Activated CD4-positive, alpha-beta T cell treated with anti-CD3 and anti-CD28 coated beads, Interleukin-10, Interleukin-2, amounts not matched to agents 100 ng/mL and 50 ng/mL, durations not matched to agents 16 hours and 8 hours (primary cell): ENCODE results near the gene ST8SIA6.
A peak's percentile ranks its signal among the peaks of the same experiment; 100 is the strongest.
"Not testable (repeated sequence)": the region's sequence is repeated elsewhere in the genome, so short reads cannot be mapped to it uniquely, and the experiment has no call there.

ENCODE experiments used
- DNase-seq: peaks from one replicate; pipeline ENCODE4 v3.0.0-alpha.2; 2020

ST8SIA6 gene

DNA sequence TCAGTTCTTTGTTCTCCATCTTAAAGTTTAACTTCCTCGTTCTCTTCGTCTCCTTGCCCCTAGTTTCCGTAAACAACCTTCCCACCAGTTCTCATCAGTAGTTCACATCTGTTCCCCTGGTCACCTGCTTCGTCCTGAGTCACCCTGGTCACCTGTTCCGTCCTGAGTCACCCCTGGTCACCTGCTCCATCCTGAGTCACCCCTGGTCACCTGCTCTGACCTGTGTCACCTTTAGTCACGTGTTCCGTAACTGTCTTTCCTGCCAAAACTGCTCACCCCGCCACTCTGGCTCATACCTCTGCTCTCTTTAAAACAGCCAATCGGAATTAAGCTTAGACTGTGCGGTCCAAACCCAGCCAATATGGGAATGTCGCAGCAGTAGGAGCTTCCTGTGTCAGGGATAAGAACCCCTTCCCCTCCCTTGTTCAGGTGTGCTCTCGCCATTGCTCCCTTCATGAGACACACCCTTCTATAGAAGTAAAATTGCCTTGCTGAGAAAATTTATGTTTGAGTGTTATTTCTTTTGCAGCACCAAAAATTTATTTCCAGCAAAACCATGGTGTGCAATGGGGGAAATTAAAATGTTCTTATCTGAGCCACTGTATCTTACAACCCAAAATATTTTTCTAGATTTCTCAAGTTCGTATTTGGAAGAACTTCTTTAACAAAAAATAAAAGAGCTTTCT, 114.1 kb downstream of the ST8SIA6 start:
- no peak for DNase-seq

DNA sequence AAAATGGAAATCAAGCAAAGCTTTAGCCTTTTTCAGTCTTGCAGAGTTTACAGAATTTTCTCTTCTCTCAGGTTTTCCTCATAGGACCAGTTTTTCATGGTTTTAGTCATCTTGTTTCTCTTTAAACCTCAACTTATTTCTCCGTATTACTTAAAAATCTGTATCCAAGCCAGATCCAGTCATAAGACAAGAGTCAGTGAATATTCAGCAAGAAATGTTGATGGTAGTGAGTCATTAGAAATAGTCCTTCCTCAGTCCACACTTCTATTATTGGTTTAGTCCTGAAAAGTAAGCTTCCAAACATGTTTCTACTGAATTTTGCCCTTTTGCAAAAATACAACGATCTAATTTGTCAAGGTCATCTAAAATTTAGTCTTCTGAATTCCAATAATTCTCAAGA, 119.3 kb downstream of the ST8SIA6 start:
- peak; percentile 25 for DNase-seq

DNA sequence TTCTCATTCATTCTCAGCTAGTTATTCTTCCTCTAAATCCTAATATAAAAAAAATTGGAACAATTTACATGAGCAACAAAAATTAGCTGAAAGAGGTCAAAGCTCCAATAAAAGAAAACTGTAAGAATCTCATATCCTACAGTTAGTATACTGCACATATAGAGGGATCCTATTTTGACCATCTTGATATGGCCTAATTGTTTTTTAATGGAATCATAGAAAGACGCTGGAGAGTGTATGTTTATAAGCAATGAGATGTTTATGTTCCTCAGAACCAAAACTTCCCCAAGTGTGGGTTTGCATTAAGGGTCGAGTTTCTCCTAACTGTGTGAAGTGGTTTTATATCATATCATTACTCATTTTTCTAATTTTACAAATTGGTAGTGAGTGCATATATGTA, 123.9 kb downstream of the ST8SIA6 start:
- DNase-seq = no peak

DNA sequence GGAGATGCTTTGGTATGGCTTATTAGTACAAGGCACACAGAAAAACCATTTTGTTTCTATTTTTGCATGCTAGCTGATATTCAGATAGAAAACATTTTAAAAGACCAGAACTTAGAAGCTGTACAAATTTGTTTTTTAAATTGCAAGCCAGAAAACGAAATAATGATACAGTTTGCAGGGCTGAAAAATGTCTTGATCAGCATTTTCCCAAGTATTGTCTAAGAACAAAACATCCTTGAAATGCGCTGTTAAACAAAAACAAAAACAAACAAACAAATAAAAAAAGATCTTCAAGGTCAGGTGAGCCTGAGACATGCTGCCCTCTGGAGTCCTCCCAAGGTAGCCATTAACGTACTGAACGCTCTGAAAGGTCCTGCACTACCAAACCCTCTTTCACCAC, 128.0 kb downstream of the ST8SIA6 start:
- DNase-seq = no peak

DNA sequence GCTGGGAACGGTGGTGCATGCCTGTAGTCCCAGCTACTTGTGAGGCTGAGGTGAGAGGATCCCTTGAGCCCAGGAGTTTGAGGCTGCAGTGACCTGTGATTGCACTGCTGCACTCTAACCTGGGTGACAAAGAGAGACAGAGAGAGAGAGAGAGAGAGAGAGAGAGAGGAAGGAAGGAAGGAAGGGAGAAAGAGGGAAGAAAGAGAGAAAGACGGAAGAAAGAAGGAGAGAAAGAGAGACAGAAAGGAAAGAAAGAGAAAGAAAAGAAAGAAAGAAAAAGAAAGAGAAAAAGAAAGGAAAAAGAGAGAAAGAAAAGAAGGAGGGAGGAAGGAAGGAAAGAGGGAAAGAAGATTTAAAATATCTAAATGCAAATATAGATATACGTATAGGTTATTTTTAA, 132.4 kb downstream of the ST8SIA6 start:
- not testable (repeated sequence) for DNase-seq

DNA sequence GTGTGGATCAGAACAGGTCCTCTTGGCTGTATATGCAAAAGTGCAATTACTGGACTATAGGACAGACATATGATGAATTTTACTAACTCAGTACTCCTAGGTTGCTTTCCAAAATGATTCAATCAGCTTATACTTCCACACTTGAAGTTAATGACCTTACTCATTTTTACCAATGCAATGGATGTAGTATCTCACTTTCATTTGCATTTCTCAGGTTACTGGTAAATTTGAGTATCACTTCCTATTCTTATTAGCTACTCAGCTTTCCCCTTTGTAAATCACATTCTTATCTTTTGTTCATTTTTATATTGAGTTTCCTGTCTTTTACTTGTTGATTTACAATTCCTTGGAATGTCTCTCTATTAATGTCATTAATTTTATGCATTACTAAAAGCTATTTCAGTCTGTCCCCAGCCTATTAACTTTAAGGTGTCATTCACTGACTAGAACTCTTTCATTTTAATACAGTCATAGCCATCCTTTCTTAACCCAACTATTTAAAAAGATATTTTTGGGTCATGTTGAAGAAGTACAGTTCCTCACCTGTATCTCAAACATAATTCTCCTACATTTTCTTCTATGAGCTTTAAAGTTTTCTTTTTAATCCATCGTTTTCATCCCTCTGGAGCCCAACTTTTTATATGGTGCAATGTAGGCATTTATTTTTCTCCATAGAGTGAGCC, 137.8 kb downstream of the ST8SIA6 start:
- no peak for DNase-seq

DNA sequence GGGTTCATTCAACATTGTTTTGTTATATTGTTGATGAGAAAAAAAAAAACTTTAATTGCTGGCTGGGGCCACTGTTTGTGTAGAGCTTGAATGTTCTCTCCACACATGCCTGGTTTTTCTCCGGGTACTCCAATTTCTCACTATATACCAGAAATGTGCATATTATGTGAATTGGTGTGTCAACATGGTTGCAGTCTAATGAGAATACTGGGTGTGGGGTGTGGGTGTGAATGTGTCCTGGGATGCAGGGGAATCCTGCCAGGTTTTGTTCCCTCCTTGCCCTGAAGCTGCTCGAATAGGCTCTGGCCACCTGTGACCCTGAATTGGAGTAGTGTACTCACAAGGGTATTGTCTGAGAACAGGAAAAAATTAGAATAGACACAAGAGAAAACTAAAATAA, 145.0 kb downstream of the ST8SIA6 start:
- DNase-seq = no peak

DNA sequence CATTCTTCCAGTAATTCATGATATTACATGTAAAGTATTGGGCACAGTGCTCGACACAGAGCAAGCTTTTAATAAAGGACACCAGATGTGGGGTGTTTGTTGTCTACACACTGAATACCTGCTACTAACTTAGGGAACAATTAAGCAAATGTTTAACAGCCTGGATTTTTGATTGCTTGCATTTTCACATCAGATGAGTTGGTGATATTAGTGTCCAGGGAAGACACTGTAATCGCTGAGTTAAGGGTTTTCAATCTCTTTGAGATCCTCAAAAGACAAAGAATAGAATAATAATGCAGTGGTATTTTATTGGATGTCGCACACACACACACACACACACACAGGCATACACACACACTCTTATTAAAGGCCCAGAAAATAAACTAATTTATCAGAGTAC, 147.3 kb downstream of the ST8SIA6 start:
- no peak for DNase-seq

DNA sequence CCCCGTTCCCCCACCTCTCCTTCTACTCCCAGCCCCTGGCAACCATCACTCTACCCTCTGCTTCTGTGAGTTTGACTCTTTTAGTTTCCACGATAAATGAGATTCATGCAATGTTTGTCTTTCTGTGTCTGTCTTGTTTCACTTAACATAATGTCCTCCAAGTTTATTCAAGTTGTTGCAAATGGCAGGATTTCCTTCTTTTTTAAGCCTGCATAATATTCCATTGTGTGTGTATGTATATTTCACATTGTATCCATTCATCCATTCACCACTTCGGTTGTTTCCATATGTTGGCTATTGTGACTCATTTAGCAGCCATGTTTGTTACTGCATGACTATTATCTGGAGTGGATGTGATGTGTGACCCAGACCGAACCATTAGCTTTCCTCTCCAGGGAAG, 162.0 kb downstream of the ST8SIA6 start:
- DNase-seq = no peak

DNA sequence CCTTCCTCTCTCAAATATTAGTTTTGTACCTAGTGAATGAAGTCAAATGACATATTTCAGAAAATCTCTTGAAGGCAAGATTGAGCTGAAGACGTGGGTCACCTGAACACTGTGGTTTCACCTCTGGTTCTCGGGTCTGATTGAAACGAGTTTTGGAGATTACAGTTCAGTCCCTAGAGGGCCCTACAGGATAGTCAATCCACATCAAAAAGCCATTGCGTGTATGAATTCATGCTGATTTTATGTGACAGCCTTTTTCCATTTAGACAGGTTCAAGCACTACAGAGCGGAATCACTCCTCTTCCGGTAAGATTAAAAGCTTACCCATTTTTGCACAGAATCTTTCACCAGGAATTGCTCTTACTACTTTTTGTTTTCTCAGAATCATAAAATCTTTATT, 164.2 kb downstream of the ST8SIA6 start:
- DNase-seq = peak; percentile 44

DNA sequence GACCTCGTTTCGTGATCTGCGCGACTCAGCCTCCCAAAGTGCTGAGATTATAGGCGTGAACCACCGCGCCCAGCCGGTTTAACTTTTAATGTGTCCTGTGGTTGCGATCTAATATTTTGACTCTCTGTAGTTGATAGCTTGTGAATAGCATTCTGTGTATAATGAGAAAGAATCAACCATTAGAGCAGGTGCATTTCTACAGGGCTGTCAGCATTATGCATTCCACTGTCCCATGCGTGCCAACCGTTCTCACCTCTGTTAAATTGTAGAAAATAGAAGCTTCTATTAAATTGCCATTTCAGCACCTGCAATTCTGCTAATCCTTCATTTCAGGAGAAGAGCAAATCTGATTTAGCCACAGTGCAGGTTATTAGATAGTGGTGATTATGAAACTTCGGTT, 164.6 kb downstream of the ST8SIA6 start:
- no peak for DNase-seq

DNA sequence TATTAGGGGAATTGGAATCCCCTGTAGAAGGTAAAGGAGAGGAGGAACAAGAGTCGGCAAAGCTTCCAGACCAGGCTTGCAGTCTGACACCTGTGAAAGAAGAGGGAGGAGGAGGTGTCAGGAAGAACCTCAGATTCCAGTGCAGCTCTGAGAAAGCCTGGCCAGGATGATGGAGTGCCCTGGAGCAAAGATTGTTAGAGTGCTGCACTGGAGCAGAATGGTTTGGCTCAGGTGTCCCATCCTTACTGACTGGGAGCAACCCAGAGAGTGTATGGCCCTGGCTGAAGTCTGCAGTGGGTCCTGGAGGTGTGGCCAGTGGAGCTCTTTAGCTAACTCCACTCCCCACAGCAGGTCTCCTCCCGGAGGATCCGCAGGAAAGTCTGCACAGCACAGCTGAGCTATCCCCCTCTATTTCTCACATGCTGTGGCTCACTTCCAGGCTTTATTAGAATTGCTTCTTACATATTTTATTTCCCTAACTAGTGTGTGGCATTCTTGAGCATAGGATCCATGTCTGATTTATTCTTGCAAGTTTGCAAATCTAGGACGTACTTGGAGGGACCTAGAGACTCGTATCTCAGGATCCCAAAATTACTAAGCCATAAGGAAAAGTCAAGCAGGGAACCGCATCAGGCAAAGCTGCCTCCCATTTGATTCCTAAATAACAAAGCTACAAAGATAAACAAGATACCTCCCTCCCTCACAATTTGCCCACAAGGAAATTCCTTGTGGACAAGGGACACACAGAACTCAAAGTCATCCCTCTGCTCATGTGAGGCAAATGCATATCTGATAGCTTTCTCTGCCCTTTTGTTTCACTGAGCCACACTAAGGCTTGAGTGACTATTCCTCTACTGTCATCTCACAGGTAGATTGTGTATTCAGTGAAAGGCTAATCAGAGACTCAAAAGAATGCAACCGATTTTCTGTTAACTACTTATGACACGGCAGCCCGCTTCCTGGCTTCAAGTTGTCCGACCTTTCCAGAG, 167.5 kb downstream of the ST8SIA6 start:
- no peak for DNase-seq

DNA sequence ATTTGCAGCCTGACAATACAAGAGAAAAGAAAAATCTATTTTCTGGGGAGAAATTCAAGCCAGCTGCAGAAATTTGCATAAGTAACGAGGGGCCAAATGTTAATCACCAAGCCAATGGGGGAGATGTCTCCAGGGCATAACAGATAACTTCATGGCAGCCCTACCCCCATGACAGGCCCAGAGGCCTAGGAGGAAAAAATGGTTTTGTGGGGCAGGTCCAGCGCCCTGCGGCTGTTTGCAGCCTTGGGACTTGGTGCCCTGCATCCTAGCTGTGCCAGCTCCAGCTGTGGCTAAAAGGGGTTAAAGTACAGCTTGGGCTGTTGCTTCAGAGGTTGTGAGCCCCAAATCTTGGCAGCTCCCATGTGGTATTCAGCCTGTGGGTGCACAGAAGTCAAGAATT, 172.1 kb downstream of the ST8SIA6 start:
- DNase-seq = no peak

DNA sequence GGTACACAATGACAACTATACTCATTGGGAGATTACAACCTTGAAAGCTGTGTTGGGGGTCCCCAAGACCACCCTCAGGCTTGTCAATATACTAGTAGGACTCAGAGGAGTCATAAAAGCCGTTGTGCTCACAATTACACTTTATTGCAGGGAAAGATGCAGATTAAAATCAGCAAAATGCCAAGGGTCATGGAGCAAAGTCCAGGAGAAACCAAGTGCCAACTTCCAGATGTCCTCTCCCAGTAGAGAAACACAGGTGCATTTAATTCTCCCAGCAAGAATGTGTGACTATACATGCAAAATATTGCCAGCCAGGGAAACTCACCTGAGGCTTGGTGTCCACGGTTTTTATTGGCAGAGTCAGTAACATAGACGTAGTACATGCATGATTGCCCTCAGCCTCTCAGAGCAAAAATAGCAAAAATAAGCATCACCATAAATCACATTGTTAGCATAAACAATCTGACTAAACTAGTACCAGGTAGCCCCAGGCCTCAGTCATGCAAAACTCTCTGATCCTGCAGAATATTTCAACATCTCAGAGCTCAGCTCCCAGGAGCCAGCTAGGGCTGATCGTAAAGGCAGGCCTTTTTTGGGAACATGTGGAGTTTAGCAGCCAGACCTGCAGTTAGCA, 175.7 kb downstream of the ST8SIA6 start:
- DNase-seq = no peak

DNA sequence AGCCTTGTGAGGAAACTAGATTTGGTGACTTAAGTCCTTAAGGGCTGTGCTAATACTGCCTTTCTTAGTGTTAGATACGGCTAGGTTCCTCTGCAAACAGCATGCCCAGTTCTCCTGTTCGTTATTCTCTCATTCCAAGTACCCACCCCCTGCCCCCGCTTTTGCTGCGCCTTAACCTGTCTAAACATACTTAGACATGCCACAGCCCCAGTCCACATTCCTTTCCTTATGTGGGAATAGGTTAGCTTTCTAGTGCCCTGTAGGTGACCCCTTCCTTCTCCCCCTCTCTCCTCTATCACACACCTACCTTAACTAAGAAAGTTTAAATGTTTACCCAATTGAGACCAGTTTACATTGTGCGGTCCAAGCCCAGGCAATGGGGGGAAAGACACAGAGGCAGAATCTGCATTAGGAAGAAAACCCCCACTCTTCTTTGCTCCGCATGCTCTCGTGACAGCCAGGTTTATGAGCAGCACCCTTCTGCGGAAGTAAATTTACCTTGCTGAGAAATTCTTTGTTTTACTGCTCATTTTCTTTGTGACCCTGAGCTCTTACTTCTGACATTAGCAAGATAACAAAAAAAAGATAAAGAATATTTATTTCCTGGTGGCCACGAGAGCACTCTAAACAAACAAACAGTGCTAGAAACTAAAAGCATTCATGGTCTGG, 177.5 kb downstream of the ST8SIA6 start:
- no peak for DNase-seq

DNA sequence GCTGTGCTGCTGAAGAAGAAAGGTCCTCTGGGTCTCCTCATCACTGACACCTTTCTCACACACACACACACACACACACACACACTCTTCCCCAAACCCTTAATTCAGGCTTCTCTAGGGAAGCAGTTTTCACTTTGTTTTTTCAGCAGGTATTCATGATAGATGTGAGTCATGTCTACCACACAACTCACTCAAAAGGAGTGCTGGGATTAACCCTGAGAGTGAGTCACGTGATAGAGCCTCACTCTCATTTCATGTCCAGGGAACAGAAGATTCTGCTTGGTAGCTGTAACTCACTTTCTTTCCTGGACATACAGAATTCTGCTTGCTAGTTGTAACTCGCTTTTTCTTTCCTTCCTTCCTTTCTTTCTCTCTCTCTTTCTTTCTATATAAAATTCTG, 181.0 kb downstream of the ST8SIA6 start:
- DNase-seq = peak; percentile 10

DNA sequence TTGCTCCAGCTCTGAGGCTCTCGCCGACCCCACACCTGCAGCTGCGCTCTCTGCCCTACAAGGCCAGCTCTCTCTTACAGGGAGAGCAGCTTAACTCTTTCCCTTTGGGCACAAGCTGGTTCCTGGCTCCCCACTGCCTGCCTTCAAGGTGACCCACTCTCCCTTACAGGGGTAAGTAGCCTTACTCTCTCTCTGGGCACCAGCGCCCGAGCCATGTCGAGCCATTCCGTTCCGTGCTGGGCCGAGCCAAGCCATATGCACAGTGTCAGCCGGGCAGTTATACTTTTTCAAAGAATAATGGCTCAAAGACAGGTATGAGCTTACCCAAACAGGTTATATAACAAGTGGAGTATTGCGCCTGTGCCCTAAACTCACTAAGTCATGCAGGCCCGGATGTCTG, 181.7 kb downstream of the ST8SIA6 start:
- no peak for DNase-seq
